Suprapubic skin (tissue), 4 donors: ENCODE measurements around the gene BIVM. TPM values are rescaled to one million over a fixed set of nuclear protein-coding genes. Genes with fewer than 3 reads are reported as not detected.
A peak's percentile ranks its signal among the peaks of the same experiment; 100 is the strongest.

Source experiments
- DNase-seq, 2 donors: peaks; one replicate each; pipeline ENCODE4 v3.0.0-alpha.2; 2019; ENCODE audit warnings: low spot score in 2 of 2
- H3K27ac ChIP-seq: fragments of 200-600 bp; sonication (generic); one replicate; pipeline ENCODE4 v1.5.1; 2019
- H3K27me3 ChIP-seq: fragments of 200-600 bp; sonication (generic); one replicate; pipeline ENCODE4 v1.5.1; 2019
- H3K36me3 ChIP-seq: fragments of 200-600 bp; sonication (generic); one replicate; pipeline ENCODE4 v1.5.1; 2019
- H3K4me1 ChIP-seq: fragments of 200-600 bp; sonication (generic); one replicate; pipeline ENCODE4 v1.5.1; 2019
- H3K4me3 ChIP-seq: fragments of 200-600 bp; sonication (generic); one replicate; pipeline ENCODE4 v1.5.1; 2019; ENCODE audit warnings: mild to moderate bottlenecking
- H3K9me3 ChIP-seq: fragments of 200-600 bp; sonication (generic); one replicate; pipeline ENCODE4 v1.5.1; 2019
- EP300 ChIP-seq: sonication (generic); formaldehyde crosslinking; IDR thresholded peaks from one replicate; pipeline ENCODE4 v1.6.1; 2017; ENCODE audit warnings: antibody characterized with exemption
- POLR2A ChIP-seq, 2 donors: fragments of 450-650 bp; IDR thresholded peaks; one replicate each; pipeline ENCODE4 v1.6.1; 2017; ENCODE audit warnings: antibody characterized with exemption in 2 of 2, mild to moderate bottlenecking in 2 of 2, moderate library complexity in 2 of 2
- POLR2AphosphoS5 ChIP-seq, 3 donors: sonication (generic); formaldehyde crosslinking; IDR thresholded peaks; one replicate each; pipeline ENCODE4 v1.6.1; 2017; ENCODE audit warnings: antibody characterized with exemption in 3 of 3
- WGBS: methylation state at CpG from one replicate; pipeline ENCODE4 v1.1.5; 2018; 5-methylcytosine and 5-hydroxymethylcytosine counted together
- total RNA-seq, 4 donors: library from RNA; depleted of rRNA; stranded (reverse); fragments of >200 nt; gene quantifications; one replicate each; pipeline ENCODE4 v1.1.0, GENCODE V29; 2016
- TF ChIP-seq, protein P1 (sequence below), 2 donors: fragments of 200-600 bp in 1 of 2; fragments of 450-650 bp in 1 of 2; sonication (generic) in 1 of 2; IDR thresholded peaks; one replicate each; pipeline ENCODE4 v1.5.1; 2016 to 2019; ENCODE audit warnings: antibody characterized with exemption in 2 of 2, mild to moderate bottlenecking in 1 of 2, moderate library complexity in 1 of 2

Gene BIVM
- total RNA-seq, 4 donors from 2014 or later: 3.3 to 21.1 (median 7.3) TPM

DNA sequence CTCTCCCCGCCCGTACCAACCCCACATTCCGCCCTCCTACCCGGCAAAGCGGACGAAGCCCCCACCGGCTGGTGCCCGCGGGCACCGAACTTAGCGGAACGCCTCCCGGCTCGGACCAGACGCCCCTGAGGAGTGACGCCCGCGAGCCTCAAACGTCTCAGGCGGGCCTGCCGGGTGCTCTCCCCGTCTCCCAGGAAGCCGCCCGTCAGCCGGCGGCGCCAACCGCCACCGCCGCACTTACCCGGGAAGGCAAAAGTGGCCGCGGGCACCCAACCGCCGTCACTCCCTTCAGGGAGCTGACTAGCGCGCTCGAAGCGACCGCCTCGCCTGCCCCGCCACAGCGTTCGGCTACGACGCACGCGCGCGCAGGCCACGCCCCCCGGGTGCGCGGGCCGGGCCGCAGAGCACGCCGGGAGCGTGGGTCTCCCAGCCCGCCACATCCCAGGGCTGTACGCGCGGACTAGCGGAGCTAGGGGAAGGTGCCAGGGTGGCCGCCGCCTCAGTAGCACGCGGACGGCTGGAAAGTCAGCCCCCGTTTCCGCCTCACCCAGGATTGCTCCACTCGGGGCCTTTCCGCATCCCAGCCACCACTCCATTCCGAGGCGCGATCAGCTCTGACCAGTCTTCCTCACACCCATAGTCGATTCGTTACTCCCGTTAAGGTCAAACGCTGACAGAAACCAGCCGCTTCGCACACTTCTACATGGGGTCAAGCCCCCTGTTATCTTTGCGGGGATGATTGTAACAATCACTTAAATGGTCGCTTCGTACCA is 25.3 kb upstream of the BIVM start, which contains the start of gene TEX30:
TSS of gene TEX30 (minus strand) at position 346 of the 773 bp plus-strand sequence. CDS start 3,760 bp downstream, outside the sequence.
- peak within 1 kb of the TSS; percentile 71 for H3K4me3 ChIP-seq
- H3K27me3 ChIP-seq: no peaks in the 10 kb centered on the region
- no peaks in the 10 kb centered on the region for H3K9me3 ChIP-seq
- H3K4me1 ChIP-seq: peaks cover 13% of the 10 kb centered on the region
- TF ChIP-seq POLR2A (IDR thresholded peaks at IDR 0.05) (peak in 1 of 2 donors; percentile 69), EP300 (no peak), POLR2AphosphoS5 (IDR thresholded peaks at IDR 0.05) (peak in 1 of 3 donors; percentile 3)
- TF ChIP-seq, protein P1, sequence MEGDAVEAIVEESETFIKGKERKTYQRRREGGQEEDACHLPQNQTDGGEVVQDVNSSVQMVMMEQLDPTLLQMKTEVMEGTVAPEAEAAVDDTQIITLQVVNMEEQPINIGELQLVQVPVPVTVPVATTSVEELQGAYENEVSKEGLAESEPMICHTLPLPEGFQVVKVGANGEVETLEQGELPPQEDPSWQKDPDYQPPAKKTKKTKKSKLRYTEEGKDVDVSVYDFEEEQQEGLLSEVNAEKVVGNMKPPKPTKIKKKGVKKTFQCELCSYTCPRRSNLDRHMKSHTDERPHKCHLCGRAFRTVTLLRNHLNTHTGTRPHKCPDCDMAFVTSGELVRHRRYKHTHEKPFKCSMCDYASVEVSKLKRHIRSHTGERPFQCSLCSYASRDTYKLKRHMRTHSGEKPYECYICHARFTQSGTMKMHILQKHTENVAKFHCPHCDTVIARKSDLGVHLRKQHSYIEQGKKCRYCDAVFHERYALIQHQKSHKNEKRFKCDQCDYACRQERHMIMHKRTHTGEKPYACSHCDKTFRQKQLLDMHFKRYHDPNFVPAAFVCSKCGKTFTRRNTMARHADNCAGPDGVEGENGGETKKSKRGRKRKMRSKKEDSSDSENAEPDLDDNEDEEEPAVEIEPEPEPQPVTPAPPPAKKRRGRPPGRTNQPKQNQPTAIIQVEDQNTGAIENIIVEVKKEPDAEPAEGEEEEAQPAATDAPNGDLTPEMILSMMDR (IDR thresholded peaks at IDR 0.05): no peak
- H3K27ac ChIP-seq: peak within 1 kb of the TSS; percentile 78
- H3K36me3 ChIP-seq: no peaks in the 10 kb centered on the region
- WGBS: 5% methylated on average over 36 of the region's 85 CpGs
- DNase-seq: peak; percentile 85 to 90

DNA sequence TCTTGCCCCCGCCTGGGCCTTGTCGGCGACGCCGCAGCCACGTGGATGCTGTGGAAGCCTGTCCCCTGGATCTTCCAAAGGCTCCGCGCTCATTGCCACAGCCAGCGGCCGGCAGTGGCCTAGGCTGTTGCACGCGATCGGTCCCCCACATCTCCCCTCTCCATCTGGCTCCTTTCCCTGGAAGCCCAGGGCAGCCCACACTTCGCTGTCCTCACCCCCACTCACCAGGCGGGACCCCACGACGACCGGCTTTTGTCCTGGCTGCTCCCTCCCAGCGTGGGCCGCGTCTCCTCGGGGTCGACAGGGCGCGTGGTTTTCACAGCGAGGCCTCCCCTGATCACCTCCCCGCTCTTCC is 24.7 kb upstream of the BIVM start:
- Histone ChIP-seq H3K27ac (peak overlapping the region; percentile 78), H3K9me3 (no peaks in the 10 kb centered on the region), H3K36me3 (no peaks in the 10 kb centered on the region), H3K4me3 (peak overlapping the region; percentile 71), H3K4me1 (peaks cover 13% of the 10 kb centered on the region), H3K27me3 (no peaks in the 10 kb centered on the region)
- TF ChIP-seq POLR2AphosphoS5 (IDR thresholded peaks at IDR 0.05) (no peak), EP300 (no peak), POLR2A (IDR thresholded peaks at IDR 0.05) (no peak)
- TF ChIP-seq, protein P1 (IDR thresholded peaks at IDR 0.05): no peak
- DNase-seq: peak in 1 of 2 donors; percentile 62
- 81% methylated on average over 27 of the region's 27 CpGs for WGBS

DNA sequence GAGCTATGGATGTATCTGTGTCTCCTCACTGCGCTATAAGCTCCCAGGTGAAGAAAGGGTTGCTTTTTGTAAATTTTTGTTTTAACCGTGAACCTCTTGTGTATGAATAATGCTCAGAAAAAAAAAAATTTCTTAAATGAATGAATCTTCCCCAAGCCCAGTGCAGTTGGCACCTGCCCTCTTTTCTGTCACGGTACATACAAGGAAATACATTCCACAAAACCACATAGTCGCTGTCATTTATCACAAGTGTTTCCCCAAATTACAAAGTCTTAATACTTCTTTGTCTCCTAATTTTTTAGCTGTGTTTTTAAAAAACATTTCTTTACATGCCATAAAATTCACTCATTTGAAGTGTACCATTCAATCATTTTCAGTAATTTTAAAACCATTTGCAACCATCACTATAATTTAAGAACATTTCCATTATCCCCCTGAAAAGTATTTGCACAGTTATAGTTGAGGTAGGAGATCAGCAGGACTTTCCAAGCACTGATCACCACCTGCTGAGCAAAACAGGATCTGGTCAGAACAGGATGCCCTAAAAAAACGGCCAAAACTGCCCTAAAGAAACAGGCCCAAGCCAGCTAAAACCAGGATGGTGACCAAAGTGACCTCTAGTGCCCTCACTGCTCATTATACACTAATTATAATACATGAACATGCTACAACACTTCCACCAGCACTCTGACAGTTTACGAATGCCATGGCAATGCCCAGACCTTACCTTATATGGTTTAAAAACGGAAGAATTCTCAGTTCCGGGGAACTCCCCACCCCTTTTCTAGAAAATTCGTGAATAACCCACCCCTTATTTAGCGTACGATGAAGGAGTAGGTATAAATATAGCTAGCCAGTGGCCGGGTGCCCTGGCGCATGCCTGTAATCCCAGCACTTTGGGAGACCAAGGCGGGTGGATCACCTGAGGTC is 24.1 kb upstream of the BIVM start:
- H3K27me3 ChIP-seq: no peaks in the 10 kb centered on the region
- WGBS: 83% methylated on average over 14 of the region's 14 CpGs
- no peaks in the 10 kb centered on the region for H3K9me3 ChIP-seq
- H3K27ac ChIP-seq: no peak overlapping the region
- no peak for DNase-seq
- no peak for TF ChIP-seq POLR2A (IDR thresholded peaks at IDR 0.05)
- no peaks in the 10 kb centered on the region for H3K36me3 ChIP-seq
- H3K4me1 ChIP-seq: peaks cover 13% of the 10 kb centered on the region
- no peak overlapping the region for H3K4me3 ChIP-seq

DNA sequence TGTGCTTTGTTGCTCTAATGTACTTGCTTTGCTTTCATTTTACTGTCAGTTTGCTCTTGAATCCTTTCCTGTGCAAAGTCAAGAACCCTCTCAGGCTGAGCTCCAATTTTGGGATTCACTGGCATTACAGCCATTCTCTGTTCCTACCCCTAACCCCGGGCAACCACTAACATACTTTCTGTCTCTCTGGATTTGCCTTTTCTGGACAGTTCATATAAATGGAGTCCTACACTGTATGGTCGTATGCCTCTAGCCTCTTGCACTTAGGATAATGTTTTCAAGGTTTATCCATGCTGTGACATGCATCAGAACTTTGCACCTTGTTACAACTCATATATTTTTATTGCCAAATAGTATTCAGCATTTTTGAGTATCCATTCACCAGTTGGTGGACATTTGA is 22.6 kb upstream of the BIVM start:
- 88% methylated on average over 2 of the region's 2 CpGs for WGBS
- Histone ChIP-seq H3K4me1 (peaks cover 13% of the 10 kb centered on the region), H3K36me3 (no peaks in the 10 kb centered on the region), H3K27me3 (no peaks in the 10 kb centered on the region), H3K4me3 (no peak overlapping the region), H3K9me3 (no peaks in the 10 kb centered on the region), H3K27ac (no peak overlapping the region)
- TF ChIP-seq, protein P1 (IDR thresholded peaks at IDR 0.05): no peak
- TF ChIP-seq POLR2A (IDR thresholded peaks at IDR 0.05) (no peak), EP300 (no peak), POLR2AphosphoS5 (IDR thresholded peaks at IDR 0.05) (no peak)
- DNase-seq: no peak

DNA sequence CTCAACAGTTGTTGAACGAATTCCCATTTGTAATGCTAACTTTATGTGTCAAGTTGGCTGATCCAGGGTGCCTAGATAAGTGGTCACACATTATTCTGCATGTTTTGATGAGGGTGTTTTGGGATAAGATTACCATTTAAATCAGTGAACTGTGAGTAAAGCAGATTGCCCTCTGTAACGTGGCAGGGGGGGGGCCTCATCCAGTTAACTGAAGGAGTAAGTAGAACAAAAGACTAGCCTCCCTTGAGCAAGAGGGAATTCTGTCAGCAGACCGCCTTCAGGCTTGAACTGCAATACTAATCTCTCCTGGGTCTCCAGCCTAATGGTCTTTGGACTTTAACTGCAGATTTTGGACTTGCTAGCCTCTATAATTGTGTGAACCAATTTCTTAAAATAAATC is 21.2 kb upstream of the BIVM start:
- Histone ChIP-seq H3K36me3 (no peaks in the 10 kb centered on the region), H3K27me3 (no peaks in the 10 kb centered on the region), H3K4me1 (peaks cover 7% of the 10 kb centered on the region), H3K9me3 (no peaks in the 10 kb centered on the region), H3K4me3 (no peak overlapping the region), H3K27ac (no peak overlapping the region)
- no peak for TF ChIP-seq EP300
- TF ChIP-seq, protein P1 (IDR thresholded peaks at IDR 0.05): no peak
- no peak for TF ChIP-seq POLR2A (IDR thresholded peaks at IDR 0.05)
- no peak for TF ChIP-seq POLR2AphosphoS5 (IDR thresholded peaks at IDR 0.05)
- no peak for DNase-seq
- 77% methylated on average over 3 of the region's 3 CpGs for WGBS
